Liver (tissue), 9 donors: ENCODE data around the gene HNF4A. TPM values are rescaled to one million over a fixed set of nuclear protein-coding genes. Genes with fewer than 3 reads are reported as not detected.

Experiments used
- DNase-seq: peaks from one replicate; pipeline ENCODE4 v3.0.0-alpha.2; 2017; ENCODE audit warnings: low spot score
- H3K27ac ChIP-seq, 2 donors: one replicate each; pipeline ENCODE4 v1.7.0; 2013; ENCODE audit warnings: inconsistent platforms in 2 of 2, low read length in 2 of 2, control low read depth in 1 of 2, low read depth in 1 of 2, mild to moderate bottlenecking in 1 of 2
- H3K27me3 ChIP-seq, 4 donors: one replicate each; pipeline versions ENCODE4 v1.6.1 to v1.7.0; 2013; ENCODE audit warnings: low read length in 3 of 4, inconsistent platforms in 1 of 4, mild to moderate bottlenecking in 1 of 4, moderate library complexity in 1 of 4; ENCODE audit not compliant: control insufficient read depth in 4 of 4, insufficient read depth in 4 of 4
- H3K36me3 ChIP-seq, 4 donors: one replicate each; pipeline versions ENCODE4 v1.6.1 to v1.7.0; 2013; ENCODE audit warnings: low read length in 3 of 4, mild to moderate bottlenecking in 3 of 4, low read depth in 1 of 4, moderate library complexity in 1 of 4; ENCODE audit not compliant: control insufficient read depth in 4 of 4, insufficient read depth in 3 of 4
- H3K4me1 ChIP-seq, 4 donors: one replicate each; pipeline versions ENCODE4 v1.6.1 to v1.7.0; 2013; ENCODE audit warnings: low read length in 3 of 4, mild to moderate bottlenecking in 3 of 4, moderate library complexity in 1 of 4; ENCODE audit not compliant: control insufficient read depth in 4 of 4, insufficient read depth in 4 of 4
- H3K4me3 ChIP-seq, 3 donors: one replicate each; pipeline versions ENCODE4 v1.6.1 to v1.7.0; 2013; ENCODE audit warnings: low read length in 3 of 3, control low read depth in 1 of 3, low read depth in 1 of 3, mild to moderate bottlenecking in 1 of 3
- H3K9ac ChIP-seq, 2 donors: one replicate each; pipeline ENCODE4 v1.7.0; 2013; ENCODE audit warnings: low read length in 2 of 2, mild to moderate bottlenecking in 2 of 2, moderate library complexity in 2 of 2, control low read depth in 1 of 2, low read depth in 1 of 2
- H3K9me3 ChIP-seq, 4 donors: one replicate each; pipeline versions ENCODE4 v1.6.1 to v1.7.0; 2013; ENCODE audit warnings: low read length in 3 of 4; ENCODE audit not compliant: control insufficient read depth in 4 of 4
- EGR1 ChIP-seq, 2 donors: IDR thresholded peaks; 2 replicates each; pipeline ENCODE4 v1.6.1; 2016 to 2018; ENCODE audit warnings: antibody characterized with exemption in 2 of 2, low read depth in 2 of 2
- FOXA1 ChIP-seq: IDR thresholded peaks from 2 replicates; pipeline ENCODE4 v1.6.1; 2016; ENCODE audit warnings: antibody characterized with exemption
- GABPA ChIP-seq, 2 donors: IDR thresholded peaks in 1 of 2; conservative IDR thresholded peaks in 1 of 2; 2 replicates each; pipeline ENCODE4 v1.6.1; 2016; ENCODE audit warnings: antibody characterized with exemption in 2 of 2, mild to moderate bottlenecking in 1 of 2, moderate library complexity in 1 of 2
- HNF4A ChIP-seq, 2 donors: conservative IDR thresholded peaks; 2 replicates each; pipeline ENCODE4 v1.6.1; 2016; ENCODE audit warnings: antibody characterized with exemption in 2 of 2, mild to moderate bottlenecking in 2 of 2
- HNF4G ChIP-seq: IDR thresholded peaks from 2 replicates; pipeline ENCODE4 v1.6.1; 2016; ENCODE audit warnings: antibody characterized with exemption
- JUND ChIP-seq, 2 donors: IDR thresholded peaks; 2 replicates each; pipeline ENCODE4 v1.6.1; 2016; ENCODE audit warnings: antibody characterized with exemption in 2 of 2
- NR2F2 ChIP-seq: IDR thresholded peaks from 2 replicates; pipeline ENCODE4 v1.6.1; 2016; ENCODE audit warnings: antibody characterized with exemption
- RAD21 ChIP-seq, 2 donors: IDR thresholded peaks; 2 replicates each; pipeline ENCODE4 v1.6.1; 2016; ENCODE audit warnings: antibody characterized with exemption in 2 of 2, mild to moderate bottlenecking in 2 of 2
- RXRA ChIP-seq, 2 donors: IDR thresholded peaks; 2 replicates each; pipeline ENCODE4 v1.6.1; 2017 to 2018; ENCODE audit warnings: antibody characterized with exemption in 2 of 2, mild to moderate bottlenecking in 1 of 2
- SP1 ChIP-seq: IDR thresholded peaks from 2 replicates; pipeline ENCODE4 v1.6.1; 2018; ENCODE audit warnings: antibody characterized with exemption, mild to moderate bottlenecking
- TAF1 ChIP-seq: conservative IDR thresholded peaks from 2 replicates; pipeline ENCODE4 v1.6.1; 2016; ENCODE audit warnings: antibody characterized with exemption, mild to moderate bottlenecking
- YY1 ChIP-seq: IDR thresholded peaks from 2 replicates; pipeline ENCODE4 v1.6.1; 2016; ENCODE audit warnings: antibody characterized with exemption, mild to moderate bottlenecking
- WGBS: extraction: QIAGEN DNeasy Blood & Tissue Kit; methylation state at CpG from one replicate; pipeline ENCODE4 v1.1.7; 2013; 5-methylcytosine and 5-hydroxymethylcytosine counted together
- polyA plus RNA-seq, 2 donors: library from polyadenylated mRNA; stranded (reverse) in 1 of 2; unstranded in 1 of 2; fragments of 200-250 nt in 1 of 2; fragments of >200 nt in 1 of 2; fragmentation: Nextera tagmentation in 1 of 2; extraction: Ambion mirVana in 1 of 2; gene quantifications; one replicate each; pipeline versions ENCODE4 v1.2.1 to v1.2.3, GENCODE V29; 2013 to 2015
- total RNA-seq, 2 donors: library from RNA; depleted of rRNA; stranded (reverse); fragments of >200 nt; gene quantifications; one replicate each; pipeline ENCODE4 v1.2.3, GENCODE V29; 2014
- TF ChIP-seq, protein P1 (sequence below): IDR thresholded peaks from 2 replicates; pipeline ENCODE4 v1.6.1; 2016; ENCODE audit warnings: antibody characterized with exemption
- TF ChIP-seq, protein P2 (sequence below): IDR thresholded peaks from 2 replicates; pipeline ENCODE4 v1.6.1; 2016; ENCODE audit warnings: antibody characterized with exemption
- TF ChIP-seq, protein P3 (sequence below): IDR thresholded peaks from 2 replicates; pipeline ENCODE4 v1.6.1; 2016; ENCODE audit warnings: antibody characterized with exemption
- TF ChIP-seq, protein P4 (sequence below): IDR thresholded peaks from 2 replicates; pipeline ENCODE4 v1.6.1; 2016; ENCODE audit warnings: antibody characterized with exemption, mild to moderate bottlenecking
- donor health status: healthy.
- donor health status: healthy.
- donor health status: healthy.
- donor health status: healthy.
- donor health status: healthy.

HNF4A gene
- total and polyA plus RNA-seq, 4 donors = 51.7 to 171 (median 86.0) TPM

DNA sequence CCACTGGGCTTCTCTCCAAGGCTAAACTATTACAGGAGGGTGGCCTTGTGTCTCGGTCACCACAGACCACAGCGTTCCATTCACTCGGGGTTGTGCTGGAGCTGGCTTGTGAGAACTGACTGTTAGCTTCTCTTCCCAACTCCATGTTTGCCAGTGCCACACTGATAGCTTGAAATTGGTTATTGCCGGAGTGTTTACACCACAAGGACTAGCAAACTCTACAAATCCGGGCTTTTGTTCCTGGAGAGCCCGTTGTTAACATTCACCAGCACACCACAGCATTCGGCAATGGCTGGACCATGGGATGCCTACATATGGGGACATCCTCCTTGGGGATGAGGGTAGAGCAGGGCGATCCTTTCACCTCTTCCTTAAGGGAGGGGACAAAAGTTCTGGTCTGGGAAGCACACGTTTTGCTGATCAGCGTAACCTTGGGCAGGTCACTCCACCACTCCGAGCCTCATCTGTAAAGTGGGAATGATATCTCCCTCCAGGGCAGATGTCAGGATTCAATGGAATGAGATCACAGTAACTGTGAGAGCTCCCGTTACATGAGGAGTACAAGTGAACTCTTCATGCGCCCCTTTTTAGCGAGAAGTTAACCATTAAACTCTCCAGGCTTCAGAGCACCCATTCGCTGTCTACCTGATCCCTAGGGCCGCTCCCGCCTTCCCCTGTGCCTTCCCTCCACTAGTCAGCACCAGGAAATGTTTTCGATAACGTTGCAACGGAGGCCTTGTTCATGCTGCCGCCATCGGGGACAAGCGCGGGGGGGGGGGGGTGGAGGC is 78.4 kb downstream of the HNF4A start:
- H3K27me3 ChIP-seq = no peaks in the 10 kb centered on the region
- peak; percentile 57 for DNase-seq
- no peaks in the 10 kb centered on the region for H3K9me3 ChIP-seq
- H3K27ac ChIP-seq = peak overlapping the region; percentile 90 to 95
- H3K4me1 ChIP-seq = peaks cover 0 to 40% (median 23%) of the 10 kb centered on the region in 4 donors
- TF ChIP-seq YY1 (peak; percentile 85), FOXA1 (no peak), HNF4A (conservative IDR thresholded peaks at IDR 0.05) (peak in 1 of 2 donors; percentile 14), SP1 (peak; percentile 64), NR2F2 (no peak), TAF1 (no peak), EGR1 (IDR thresholded peaks at IDR 0.05; ENCODE audit: low read depth in 2 of 2) (no peak), RAD21 (IDR thresholded peaks at IDR 0.05) (peak; percentile 25 to 44), JUND (IDR thresholded peaks at IDR 0.05) (peak in 1 of 2 donors; percentile 14), GABPA (IDR thresholded peaks at IDR 0.05 in 1 of 2, conservative IDR thresholded peaks at IDR 0.05 in 1 of 2) (no peak), RXRA (IDR thresholded peaks at IDR 0.05) (peak; percentile 43 to 55)
- TF ChIP-seq, protein P1, sequence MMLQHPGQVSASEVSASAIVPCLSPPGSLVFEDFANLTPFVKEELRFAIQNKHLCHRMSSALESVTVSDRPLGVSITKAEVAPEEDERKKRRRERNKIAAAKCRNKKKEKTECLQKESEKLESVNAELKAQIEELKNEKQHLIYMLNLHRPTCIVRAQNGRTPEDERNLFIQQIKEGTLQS = no peak
- TF ChIP-seq, protein P2, sequence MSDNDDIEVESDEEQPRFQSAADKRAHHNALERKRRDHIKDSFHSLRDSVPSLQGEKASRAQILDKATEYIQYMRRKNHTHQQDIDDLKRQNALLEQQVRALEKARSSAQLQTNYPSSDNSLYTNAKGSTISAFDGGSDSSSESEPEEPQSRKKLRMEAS = peak; percentile 49
- TF ChIP-seq, protein P3, sequence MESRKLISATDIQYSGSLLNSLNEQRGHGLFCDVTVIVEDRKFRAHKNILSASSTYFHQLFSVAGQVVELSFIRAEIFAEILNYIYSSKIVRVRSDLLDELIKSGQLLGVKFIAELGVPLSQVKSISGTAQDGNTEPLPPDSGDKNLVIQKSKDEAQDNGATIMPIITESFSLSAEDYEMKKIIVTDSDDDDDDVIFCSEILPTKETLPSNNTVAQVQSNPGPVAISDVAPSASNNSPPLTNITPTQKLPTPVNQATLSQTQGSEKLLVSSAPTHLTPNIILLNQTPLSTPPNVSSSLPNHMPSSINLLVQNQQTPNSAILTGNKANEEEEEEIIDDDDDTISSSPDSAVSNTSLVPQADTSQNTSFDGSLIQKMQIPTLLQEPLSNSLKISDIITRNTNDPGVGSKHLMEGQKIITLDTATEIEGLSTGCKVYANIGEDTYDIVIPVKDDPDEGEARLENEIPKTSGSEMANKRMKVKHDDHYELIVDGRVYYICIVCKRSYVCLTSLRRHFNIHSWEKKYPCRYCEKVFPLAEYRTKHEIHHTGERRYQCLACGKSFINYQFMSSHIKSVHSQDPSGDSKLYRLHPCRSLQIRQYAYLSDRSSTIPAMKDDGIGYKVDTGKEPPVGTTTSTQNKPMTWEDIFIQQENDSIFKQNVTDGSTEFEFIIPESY = peak; percentile 38
- TF ChIP-seq, protein P4, sequence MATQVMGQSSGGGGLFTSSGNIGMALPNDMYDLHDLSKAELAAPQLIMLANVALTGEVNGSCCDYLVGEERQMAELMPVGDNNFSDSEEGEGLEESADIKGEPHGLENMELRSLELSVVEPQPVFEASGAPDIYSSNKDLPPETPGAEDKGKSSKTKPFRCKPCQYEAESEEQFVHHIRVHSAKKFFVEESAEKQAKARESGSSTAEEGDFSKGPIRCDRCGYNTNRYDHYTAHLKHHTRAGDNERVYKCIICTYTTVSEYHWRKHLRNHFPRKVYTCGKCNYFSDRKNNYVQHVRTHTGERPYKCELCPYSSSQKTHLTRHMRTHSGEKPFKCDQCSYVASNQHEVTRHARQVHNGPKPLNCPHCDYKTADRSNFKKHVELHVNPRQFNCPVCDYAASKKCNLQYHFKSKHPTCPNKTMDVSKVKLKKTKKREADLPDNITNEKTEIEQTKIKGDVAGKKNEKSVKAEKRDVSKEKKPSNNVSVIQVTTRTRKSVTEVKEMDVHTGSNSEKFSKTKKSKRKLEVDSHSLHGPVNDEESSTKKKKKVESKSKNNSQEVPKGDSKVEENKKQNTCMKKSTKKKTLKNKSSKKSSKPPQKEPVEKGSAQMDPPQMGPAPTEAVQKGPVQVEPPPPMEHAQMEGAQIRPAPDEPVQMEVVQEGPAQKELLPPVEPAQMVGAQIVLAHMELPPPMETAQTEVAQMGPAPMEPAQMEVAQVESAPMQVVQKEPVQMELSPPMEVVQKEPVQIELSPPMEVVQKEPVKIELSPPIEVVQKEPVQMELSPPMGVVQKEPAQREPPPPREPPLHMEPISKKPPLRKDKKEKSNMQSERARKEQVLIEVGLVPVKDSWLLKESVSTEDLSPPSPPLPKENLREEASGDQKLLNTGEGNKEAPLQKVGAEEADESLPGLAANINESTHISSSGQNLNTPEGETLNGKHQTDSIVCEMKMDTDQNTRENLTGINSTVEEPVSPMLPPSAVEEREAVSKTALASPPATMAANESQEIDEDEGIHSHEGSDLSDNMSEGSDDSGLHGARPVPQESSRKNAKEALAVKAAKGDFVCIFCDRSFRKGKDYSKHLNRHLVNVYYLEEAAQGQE = peak; percentile 80
- peak overlapping the region; percentile 24 to 41 for H3K9ac ChIP-seq
- H3K4me3 ChIP-seq = no peak overlapping the region
- 20% methylated on average over 24 of the region's 24 CpGs for WGBS
- peaks cover under 1 to 11% (median 6%) of the 10 kb centered on the region in 4 donors for H3K36me3 ChIP-seq

DNA sequence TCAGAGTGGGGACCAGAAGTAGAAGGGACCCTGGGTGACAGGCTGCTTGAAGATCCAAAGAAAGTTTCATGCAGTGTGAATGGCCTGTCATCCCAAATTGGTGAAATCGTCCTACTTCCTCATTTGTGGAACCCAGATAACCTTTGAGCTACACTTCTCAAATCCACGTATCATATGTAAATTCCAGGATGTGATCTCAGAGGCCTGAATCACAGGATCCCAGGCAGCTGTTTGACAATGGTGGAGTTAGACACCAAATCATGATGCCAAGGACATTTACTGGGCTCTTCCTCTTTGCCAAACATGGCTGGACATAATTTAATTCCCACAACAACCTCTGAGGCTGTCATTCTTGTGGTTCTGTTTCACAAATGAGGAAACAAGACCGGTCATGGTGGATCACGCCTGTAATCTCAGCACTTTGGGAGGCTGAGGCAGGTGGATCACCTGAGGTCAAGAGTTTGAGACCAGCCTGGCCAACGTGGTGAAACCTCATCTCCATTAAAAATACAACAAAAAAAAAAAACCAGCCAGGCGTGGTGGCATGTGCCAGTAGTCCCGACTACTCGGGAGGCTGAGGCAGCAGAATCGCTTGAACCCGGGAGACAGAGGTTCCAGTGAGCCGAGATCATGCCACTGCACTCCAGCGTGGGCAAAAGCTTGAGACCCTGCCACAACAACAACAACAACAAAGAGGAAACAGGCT is 80.3 kb downstream of the HNF4A start:
- no peak overlapping the region for H3K4me3 ChIP-seq
- no peaks in the 10 kb centered on the region for H3K36me3 ChIP-seq
- H3K9ac ChIP-seq = no peak overlapping the region
- H3K9me3 ChIP-seq = no peaks in the 10 kb centered on the region
- H3K27ac ChIP-seq = peak overlapping the region; percentile 65 to 90
- peaks cover 0 to 30% (median 16%) of the 10 kb centered on the region in 4 donors for H3K4me1 ChIP-seq
- no peak for DNase-seq
- no peaks in the 10 kb centered on the region for H3K27me3 ChIP-seq
- 72% methylated on average over 12 of the region's 12 CpGs for WGBS
- TF ChIP-seq YY1 = peak; percentile 90
- TF ChIP-seq HNF4A (conservative IDR thresholded peaks at IDR 0.05) = peak; percentile 51 to 64
- TF ChIP-seq NR2F2 = no peak
- TF ChIP-seq SP1 = peak; percentile 57
- TF ChIP-seq, protein P2 = peak; percentile 56
- TF ChIP-seq GABPA (IDR thresholded peaks at IDR 0.05 in 1 of 2, conservative IDR thresholded peaks at IDR 0.05 in 1 of 2) = no peak
- TF ChIP-seq, protein P4 = peak; percentile 29
- TF ChIP-seq, protein P1 = no peak
- no peak for TF ChIP-seq EGR1 (IDR thresholded peaks at IDR 0.05; ENCODE audit: low read depth in 2 of 2)
- no peak for TF ChIP-seq HNF4G
- peak; percentile 51 to 73 for TF ChIP-seq RXRA (IDR thresholded peaks at IDR 0.05)
- no peak for TF ChIP-seq TAF1
